ENCODE measurements around the gene SUFU. TPM values are rescaled to one million over a fixed set of nuclear protein-coding genes. Genes with fewer than 3 reads are reported as not detected.

Gene SUFU
- total and polyA plus RNA-seq, 8 donors, result 0.29 to 26.3 (median 3.7) TPM

DNA sequence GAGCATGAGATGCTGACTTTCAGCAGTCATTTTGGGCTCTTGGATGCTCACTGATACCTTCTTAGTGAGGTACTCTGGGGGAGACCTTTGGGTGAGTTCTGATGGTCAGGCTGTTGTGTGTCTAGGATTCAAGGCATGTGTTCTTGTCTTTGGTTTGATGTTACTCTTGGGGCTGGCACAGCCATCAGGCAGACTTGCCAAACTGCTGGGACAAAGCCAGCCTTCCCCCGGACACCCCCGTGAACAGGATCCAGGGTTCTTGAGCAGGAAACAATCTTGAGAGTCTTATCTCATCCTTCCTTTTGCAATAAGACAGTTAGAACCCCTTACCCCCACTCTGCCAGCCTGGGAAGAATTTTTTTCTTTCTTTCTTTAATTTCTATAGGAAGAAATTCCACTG, 42.2 kb downstream of the SUFU start:
- TF ChIP-seq POLR2AphosphoS5 (IDR thresholded peaks at IDR 0.05), result no peak
- TF ChIP-seq POLR2A (IDR thresholded peaks at IDR 0.05), result no peak
- TF ChIP-seq, protein P1, sequence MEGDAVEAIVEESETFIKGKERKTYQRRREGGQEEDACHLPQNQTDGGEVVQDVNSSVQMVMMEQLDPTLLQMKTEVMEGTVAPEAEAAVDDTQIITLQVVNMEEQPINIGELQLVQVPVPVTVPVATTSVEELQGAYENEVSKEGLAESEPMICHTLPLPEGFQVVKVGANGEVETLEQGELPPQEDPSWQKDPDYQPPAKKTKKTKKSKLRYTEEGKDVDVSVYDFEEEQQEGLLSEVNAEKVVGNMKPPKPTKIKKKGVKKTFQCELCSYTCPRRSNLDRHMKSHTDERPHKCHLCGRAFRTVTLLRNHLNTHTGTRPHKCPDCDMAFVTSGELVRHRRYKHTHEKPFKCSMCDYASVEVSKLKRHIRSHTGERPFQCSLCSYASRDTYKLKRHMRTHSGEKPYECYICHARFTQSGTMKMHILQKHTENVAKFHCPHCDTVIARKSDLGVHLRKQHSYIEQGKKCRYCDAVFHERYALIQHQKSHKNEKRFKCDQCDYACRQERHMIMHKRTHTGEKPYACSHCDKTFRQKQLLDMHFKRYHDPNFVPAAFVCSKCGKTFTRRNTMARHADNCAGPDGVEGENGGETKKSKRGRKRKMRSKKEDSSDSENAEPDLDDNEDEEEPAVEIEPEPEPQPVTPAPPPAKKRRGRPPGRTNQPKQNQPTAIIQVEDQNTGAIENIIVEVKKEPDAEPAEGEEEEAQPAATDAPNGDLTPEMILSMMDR (IDR thresholded peaks at IDR 0.05), result no peak
- H3K36me3 ChIP-seq, result peaks cover 5 to 15% (median 14%) of the 10 kb centered on the region in 4 donors
- no peaks in the 10 kb centered on the region for H3K27me3 ChIP-seq
- no peaks in the 10 kb centered on the region for H3K9me3 ChIP-seq
- no peak overlapping the region for H3K4me3 ChIP-seq
- intact Hi-C loops (cut with DNase I; ENCODE audit: low total_unique reads), result no loop called here
- no peak for DNase-seq
- WGBS, 5 donors, result 17 to 53% (median 39%) methylated on average over 2 of the region's 2 CpGs
- no peak overlapping the region for H3K27ac ChIP-seq
- H3K4me1 ChIP-seq, result peaks cover 0 to 17% (median 7%) of the 10 kb centered on the region in 4 donors

GRCh38 chr10:102546606-102547320, 43.0 kb downstream of the SUFU start:
- no peak for TF ChIP-seq EP300 (IDR thresholded peaks at IDR 0.05)
- Histone ChIP-seq H3K27ac (no peak overlapping the region), H3K4me3 (no peak overlapping the region), H3K4me1 (peaks cover 0 to 17% (median 7%) of the 10 kb centered on the region in 4 donors), H3K36me3 (peaks cover 9 to 21% (median 20%) of the 10 kb centered on the region in 4 donors), H3K27me3 (no peaks in the 10 kb centered on the region), H3K9me3 (no peaks in the 10 kb centered on the region)
- 71 to 88% (median 79%) methylated on average over 7 to 12 of the region's 12 CpGs for WGBS, 5 donors
- DNase-seq, result no peak
- intact Hi-C loops (cut with DNase I; ENCODE audit: low total_unique reads), result no loop called here

GRCh38 chr10:102549549-102549948, 45.8 kb downstream of the SUFU start:
- Histone ChIP-seq H3K4me1 (peaks cover 0 to 17% (median 7%) of the 10 kb centered on the region in 4 donors), H3K27me3 (no peaks in the 10 kb centered on the region), H3K27ac (no peak overlapping the region), H3K9me3 (no peaks in the 10 kb centered on the region), H3K4me3 (no peak overlapping the region), H3K36me3 (peaks cover 9 to 28% (median 25%) of the 10 kb centered on the region in 4 donors)
- DNase-seq, result no peak
- TF ChIP-seq POLR2AphosphoS5 (IDR thresholded peaks at IDR 0.05), result no peak
- TF ChIP-seq, protein P1 (IDR thresholded peaks at IDR 0.05), result no peak
- TF ChIP-seq POLR2A (IDR thresholded peaks at IDR 0.05), result no peak
- no peak for TF ChIP-seq EP300 (IDR thresholded peaks at IDR 0.05)
- 82 to 100% (median 92%) methylated on average over 1 of the region's 1 CpG for WGBS, 5 donors
- intact Hi-C loops (cut with DNase I; ENCODE audit: low total_unique reads), result no loop called here

- Histone ChIP-seq H3K27me3 (no peaks in the 10 kb centered on the region), H3K36me3 (peaks cover 9 to 28% (median 25%) of the 10 kb centered on the region in 4 donors), H3K4me3 (no peak overlapping the region), H3K9me3 (no peaks in the 10 kb centered on the region), H3K4me1 (peaks cover 0 to 16% (median 6%) of the 10 kb centered on the region in 4 donors), H3K27ac (no peak overlapping the region)
- WGBS, 5 donors, result 96 to 99% (median 98%) methylated on average over 9 of the region's 9 CpGs
- intact Hi-C loops (cut with DNase I; ENCODE audit: low total_unique reads), result no loop called here
- TF ChIP-seq EP300 (IDR thresholded peaks at IDR 0.05) (no peak), POLR2AphosphoS5 (IDR thresholded peaks at IDR 0.05) (no peak), POLR2A (IDR thresholded peaks at IDR 0.05) (no peak)
- TF ChIP-seq, protein P1 (IDR thresholded peaks at IDR 0.05), result no peak
- no peak for DNase-seq
Measured at GRCh38 chr10:102550636-102551210, 47.0 kb downstream of the SUFU start.

DNA sequence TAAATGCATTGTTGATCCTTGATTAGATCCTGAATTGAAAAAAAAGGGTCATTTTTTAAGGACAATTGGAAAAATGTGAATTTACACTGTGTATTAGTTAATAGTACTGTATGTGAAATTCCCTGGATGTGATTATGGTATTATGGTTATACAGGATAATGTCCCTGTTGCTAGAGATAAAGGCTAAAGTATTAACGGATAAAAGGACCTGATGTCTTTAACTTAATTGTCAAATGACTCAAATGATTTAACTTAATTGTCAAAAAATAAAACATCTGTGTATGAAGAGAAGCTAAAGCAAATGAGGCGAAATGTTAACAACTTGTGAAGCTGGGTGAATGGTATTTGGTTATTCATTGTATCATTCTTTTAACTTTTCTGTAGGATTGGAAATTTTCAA, 48.8 kb downstream of the SUFU start:
- H3K27ac ChIP-seq, result no peak overlapping the region
- TF ChIP-seq POLR2AphosphoS5 (IDR thresholded peaks at IDR 0.05) (no peak), POLR2A (IDR thresholded peaks at IDR 0.05) (no peak), EP300 (IDR thresholded peaks at IDR 0.05) (no peak)
- 72 to 86% (median 77%) methylated on average over 2 of the region's 2 CpGs for WGBS, 5 donors

More for the DNA sequence above, 48.8 kb downstream of the SUFU start:
- no peaks in the 10 kb centered on the region for H3K9me3 ChIP-seq
- no peaks in the 10 kb centered on the region for H3K4me1 ChIP-seq
- intact Hi-C loops (cut with DNase I; ENCODE audit: low total_unique reads), result no loop called here
- H3K27me3 ChIP-seq, result no peaks in the 10 kb centered on the region
- no peak overlapping the region for H3K4me3 ChIP-seq
- peaks cover 9 to 28% (median 25%) of the 10 kb centered on the region in 4 donors for H3K36me3 ChIP-seq
- DNase-seq, result no peak

All from stomach (tissue), 9 donors.